GM21786 (cell line): ENCODE measurements around the gene GOLGA3.
"Not testable (repeated sequence)": the region's sequence is repeated elsewhere in the genome, so short reads cannot be mapped to it uniquely, and the experiment has no call there.

ENCODE experiments used
- ATAC-seq: cut with Tn5 transposase; IDR thresholded peaks from one replicate; pipeline ENCODE4 v1.9.1; 2021; ENCODE audit not compliant: unreplicated experiment

Gene GOLGA3

GRCh38 chr12:132844681-132845080, 16.0 kb upstream of the GOLGA3 start:
- ATAC-seq, result not testable (repeated sequence)

DNA sequence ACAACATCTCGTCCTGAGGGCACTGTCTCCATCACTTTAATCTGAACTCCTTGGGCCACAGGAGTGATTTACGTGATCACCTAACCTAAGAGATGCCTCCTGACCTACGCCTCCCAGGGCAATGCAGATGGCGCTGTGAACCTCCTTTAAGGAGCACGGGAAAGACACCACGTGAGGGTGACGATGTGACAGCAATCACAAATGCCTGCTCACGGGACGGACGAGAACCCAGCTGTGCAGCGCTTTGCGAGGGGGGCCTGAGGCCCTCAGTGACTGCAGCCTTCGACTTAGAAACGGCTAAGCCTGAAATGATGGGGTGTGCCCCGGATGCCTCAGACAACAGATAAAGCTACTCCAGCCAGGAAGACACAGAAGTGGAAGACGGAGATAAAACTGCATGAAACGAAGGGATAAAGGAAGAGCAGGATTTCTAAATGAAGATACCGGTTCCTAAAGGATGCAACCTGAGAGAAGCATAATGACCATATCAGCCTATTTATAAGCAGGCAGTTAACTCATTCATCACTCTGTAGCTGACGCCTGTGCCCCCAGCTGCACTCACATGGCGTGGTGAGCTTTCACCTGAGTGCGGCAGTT, 13.9 kb upstream of the GOLGA3 start:
- no peak for ATAC-seq

DNA sequence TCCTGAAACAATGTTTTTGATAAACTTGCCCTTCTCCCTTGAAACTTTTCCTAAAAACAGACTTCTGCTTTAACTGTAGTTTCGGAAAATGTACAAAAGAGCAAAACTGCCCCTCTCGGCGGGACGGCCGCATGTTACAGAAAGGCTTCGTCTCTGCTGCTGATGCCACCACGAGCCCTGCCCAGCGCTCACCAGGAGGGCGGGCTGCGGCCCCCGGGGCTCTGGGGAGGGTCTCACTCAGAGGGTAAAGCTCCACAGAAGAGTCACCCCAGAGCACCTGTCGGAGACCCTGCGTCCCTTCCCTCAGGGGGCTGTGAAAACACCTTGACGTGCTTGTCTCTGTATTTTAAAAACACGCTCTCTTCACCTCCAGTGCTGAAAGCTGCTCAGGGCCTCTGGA, 12.5 kb upstream of the GOLGA3 start:
- ATAC-seq, result no peak

DNA sequence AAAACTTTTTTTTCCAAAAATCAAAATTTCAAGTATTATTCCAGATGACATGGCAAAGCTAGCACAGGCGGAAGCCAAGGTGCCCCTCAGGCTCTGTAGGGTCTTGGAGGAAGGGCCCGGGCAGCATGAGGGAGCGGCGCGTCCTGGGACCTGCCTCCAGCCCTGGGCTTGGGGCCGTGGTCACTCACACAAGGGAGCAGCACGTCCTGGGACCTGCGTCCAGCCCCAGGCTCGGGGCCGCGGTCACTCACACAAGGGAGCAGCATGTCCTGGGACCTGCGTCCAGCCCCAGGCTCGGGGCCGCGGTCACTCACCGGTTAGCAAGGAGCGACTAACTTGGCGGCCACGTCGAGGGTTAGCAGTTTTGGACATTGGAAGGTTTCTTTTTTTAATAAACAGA, 11.9 kb upstream of the GOLGA3 start:
- ATAC-seq, result no peak

DNA sequence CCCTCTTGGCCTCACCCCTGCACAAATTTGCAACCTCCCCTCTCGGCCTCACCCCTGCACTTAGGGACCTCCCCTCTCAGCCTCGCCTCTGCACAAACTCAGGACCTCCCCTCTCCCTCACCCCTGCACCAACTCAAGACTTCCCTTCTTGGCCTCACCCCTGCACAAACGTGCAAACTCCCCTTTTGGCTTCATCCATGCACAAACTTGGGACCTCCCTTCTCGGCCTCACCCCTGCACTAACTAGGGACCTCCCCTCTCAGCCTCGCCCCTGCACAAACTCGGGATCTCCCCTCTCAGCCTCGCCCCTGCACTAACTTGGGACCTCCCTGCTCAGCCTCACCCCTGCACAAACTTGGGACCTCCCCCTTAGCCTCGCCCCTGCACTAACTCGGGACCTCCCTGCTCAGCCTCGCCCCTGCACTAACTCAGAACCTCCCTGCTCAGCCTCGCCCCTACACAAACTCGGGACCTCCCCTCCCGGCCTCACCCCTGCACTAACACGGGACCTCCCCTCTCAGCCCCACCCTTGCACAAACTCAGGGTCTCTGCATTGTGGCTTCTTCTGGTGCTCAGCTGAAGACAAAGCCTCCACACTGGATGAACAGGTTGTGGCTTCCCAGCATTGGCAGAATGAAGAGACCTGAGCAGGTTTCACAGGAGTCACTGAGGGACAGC, 11.0 kb upstream of the GOLGA3 start:
- no peak for ATAC-seq

DNA sequence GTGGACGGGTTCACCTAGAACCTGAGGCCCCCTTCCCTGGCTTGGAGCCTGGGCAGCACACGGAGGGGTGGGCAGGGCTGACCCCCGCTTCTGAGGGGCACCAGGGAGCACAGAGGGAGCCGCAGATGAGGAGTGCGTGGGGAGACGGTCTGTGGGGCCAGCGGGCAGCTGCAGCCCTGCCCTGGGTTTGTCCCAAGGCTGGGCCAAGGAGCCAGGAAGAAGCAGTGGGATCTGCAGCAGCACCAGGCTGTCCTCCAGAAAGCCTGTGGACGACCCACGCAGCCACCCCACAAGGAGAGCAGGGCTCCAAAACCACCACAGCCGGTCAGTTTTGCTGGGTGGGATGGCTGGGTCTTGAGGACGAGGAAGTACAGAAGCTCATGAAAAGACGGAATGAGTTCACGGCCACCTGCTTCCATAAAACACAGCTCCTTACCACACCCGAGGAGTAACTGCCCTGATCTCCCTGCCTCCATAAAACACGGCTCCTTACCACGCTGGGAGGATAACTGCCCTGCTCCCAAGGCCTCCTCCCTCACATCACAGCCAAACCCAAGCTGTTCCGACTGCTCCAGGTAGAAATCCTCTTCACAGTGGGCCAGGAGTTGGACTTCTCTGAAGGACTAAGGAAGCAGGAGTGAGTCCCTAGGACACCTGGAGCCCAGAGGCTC, 9.9 kb upstream of the GOLGA3 start:
- ATAC-seq, result no peak

DNA sequence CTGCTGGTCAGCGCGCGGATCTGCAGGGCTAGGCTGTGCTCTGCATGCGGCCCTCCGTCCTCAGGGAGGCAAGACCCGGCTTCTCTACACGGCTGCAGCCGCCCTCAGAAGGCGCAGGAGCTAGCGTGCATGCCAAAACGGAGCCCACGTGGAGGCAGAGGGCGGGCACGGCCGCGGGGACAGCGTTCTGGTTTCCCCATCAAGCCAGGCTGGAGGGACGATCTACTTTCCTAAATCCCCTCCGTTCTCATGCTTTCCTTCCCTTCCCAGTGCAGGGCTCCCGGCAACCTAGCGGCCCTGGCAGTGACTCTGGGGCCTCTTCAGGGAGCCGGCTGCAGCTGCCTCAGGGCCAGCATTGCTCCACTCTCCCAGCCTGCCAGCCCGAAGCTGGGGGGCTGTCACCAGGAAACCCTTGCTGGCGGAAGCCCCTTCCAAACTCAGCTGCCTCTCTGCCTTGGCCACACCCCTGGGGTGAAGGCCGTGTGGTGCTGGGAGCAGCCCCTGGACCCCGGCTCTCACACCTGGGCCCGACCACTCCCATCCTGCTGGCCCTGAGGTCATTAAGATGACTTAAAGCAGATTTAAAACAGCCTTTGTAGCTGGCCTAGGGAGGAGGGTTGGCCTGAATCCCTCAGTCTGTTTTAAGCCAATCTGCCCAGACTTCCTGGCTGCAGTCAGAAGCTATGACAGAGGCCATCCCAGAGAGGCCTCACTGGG, 9.2 kb upstream of the GOLGA3 start:
- no peak for ATAC-seq

- no peak for ATAC-seq
These were observed 8.2 kb upstream of the GOLGA3 start for GRCh38 chr12:132836795-132837331.

GRCh38 chr12:132836230-132836629, 7.6 kb upstream of the GOLGA3 start:
- ATAC-seq, result not testable (repeated sequence)

DNA sequence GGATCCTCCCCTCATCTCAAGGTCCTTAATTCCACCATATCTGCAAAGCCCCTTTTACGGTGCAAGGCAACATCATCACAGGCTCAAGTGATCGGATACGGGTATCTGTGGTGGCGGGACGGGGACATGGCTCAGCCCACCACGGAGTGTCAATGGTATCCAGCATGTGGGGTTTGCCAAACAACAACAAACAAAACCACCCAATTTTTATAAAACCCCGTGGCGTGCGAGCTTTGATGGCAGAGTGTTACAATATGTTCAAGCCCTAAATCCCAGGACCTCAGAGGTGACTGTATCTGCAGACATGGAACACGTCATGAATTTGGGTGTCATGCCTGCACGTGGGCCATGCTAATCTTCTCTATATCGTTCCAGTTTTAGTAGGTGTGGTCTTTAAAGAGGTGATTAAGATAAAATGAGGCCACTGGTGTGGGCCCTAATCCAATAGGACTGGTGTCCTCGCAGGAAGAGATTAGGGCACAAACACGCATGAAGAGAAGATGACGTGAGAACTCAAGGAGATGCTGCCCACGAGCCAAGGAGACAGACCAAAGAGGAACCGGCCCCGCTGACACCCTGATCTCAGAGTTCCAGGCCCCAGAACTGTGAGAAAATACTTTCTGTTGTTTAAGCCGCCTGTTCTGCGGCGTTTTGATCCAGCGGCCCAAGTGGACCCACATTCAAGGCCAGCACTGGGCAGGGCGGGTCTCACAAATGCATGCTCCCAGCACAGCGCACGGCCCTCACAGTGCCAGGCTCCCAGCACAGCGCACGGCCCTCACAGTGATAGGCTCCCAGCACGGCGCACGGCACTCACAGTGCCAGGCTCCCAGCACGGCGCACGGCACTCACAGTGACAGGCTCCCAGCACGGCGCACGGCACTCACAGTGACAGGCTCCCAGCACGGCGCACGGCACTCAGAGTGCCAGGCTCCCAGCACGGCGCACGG, 6.7 kb upstream of the GOLGA3 start:
- ATAC-seq, result no peak

DNA sequence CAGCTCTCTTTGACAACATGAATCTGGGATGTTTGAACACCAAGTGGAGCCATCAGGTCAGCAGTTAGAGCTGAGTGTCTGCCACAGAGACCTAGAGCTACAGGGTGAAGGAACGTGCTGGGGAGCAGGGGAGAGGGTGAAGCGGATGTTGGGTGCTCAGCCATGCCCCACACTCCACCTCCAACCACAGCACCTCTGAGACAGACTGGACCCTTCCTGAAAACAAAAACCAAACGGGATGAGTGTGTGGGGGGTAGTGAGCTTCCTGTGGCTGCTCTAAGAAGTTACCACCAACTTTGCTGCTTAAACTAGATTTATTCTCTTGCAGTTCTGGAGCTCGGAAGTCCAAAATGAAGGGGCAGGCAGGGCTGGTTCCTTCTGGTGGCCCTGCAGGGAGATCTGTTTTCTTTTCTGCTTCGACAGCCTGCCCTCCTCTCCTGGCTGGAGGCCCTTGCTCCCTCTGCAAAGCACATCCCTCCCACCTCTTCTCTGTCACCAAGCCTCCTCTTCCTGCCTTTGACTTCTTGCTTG, 5.6 kb upstream of the GOLGA3 start:
- no peak for ATAC-seq

DNA sequence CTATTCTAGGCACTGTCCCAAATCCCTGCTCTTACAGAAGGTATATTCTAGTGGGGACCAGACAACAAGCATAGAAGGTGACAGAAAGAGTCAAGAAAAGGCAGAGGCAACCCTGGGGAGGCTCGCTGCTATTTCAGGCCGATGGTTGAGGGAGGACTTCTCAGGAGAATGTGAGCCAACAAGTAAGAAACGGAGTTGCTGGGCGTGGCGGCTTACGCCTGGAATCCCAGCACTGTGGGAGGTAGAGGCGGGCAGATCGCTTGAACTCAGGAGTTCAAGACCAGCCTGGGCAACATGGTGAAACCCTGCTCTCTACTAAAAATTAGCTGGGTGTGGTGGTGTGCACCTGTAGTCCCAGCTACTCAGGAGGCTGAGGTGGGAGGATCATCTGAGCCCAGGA, 4.7 kb upstream of the GOLGA3 start:
- no peak for ATAC-seq

DNA sequence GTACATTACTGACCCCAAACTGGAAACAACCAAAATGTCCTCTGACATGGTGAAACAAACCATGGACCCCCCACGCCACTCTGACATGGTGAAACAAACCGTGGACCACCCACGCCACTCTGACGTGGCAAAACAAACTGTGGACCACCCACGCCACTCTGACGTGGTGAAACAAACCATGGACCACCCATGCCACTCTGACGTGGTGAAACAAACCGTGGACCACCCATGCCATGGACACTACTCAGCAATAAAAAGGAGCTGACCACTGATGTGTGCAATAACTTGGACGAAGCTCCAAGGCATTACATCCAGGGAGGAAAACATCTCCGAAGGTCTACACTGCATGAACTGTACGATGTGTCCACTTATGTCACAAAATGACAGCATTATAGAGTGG, 3.1 kb upstream of the GOLGA3 start:
- ATAC-seq, result no peak

GRCh38 chr12:132827763-132828703, 636 bp downstream of the GOLGA3 start:
- peak; percentile 11 for ATAC-seq

DNA sequence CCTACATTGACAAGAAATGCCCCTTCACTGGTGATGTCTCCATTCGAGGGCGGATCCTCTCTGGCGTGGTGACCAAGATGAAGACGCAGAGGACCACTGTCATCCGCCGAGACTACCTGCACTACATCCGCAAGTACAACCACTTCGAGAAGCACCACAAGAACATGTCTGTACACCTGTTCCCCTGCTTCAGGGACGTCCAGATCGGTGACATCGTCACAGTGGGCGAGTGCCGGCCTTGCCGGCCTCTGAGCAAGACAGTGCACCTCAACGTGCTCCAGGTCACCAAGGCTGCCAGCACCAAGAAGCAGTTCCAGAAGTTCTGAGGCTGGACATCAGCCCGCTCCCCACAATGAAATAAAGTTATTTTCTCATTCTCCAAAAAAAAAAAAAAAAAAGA, 2.8 kb downstream of the GOLGA3 start:
- no peak for ATAC-seq

GRCh38 chr12:132825089-132825488, 3.6 kb downstream of the GOLGA3 start:
- no peak for ATAC-seq

- ATAC-seq, result no peak
These were observed 4.6 kb downstream of the GOLGA3 start for GRCh38 chr12:132824053-132824452.

- no peak for ATAC-seq
These were observed 10.1 kb downstream of the GOLGA3 start for GRCh38 chr12:132818562-132818961.

DNA sequence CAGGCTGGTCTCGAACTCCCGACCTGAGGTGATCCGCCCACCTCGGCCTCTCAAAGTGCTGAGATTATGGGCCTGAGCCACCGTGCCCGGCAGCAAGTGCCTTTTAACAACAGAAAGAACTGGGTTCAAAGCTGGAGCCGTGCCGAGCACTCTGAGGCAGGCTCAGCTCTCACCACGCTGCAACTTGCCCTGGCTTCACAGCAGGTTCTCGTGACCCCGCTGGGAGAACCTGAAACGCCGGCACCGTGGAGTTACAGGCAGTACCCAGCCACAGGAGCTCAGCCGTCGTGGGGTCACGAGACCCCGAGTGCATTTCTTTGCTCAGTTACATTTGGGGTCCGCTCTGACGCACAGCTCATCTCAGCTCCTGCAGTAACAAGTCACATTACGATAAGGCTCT, 14.4 kb downstream of the GOLGA3 start:
- no peak for ATAC-seq
